ENCODE data around the gene GSTA4.

DNA sequence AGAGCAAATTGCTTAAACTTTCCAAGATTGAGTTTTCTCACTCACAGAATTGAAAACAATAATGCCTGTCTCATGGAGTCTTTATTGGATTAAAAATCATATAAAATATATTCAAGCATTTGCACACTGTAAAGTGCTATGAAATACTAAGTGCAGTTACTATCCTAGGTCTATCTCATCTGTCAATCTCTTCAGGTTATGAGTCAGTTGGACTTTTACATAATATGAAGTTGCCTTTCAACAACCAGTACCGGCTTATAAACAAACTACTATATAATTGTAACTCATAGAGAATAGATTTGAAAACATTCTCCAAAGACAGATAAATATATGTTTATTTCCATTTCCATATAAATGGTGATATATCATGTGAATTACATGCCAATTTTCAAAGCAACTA lies 20.4 kb upstream of the GSTA4 start:
- TF ChIP-seq, protein P1, sequence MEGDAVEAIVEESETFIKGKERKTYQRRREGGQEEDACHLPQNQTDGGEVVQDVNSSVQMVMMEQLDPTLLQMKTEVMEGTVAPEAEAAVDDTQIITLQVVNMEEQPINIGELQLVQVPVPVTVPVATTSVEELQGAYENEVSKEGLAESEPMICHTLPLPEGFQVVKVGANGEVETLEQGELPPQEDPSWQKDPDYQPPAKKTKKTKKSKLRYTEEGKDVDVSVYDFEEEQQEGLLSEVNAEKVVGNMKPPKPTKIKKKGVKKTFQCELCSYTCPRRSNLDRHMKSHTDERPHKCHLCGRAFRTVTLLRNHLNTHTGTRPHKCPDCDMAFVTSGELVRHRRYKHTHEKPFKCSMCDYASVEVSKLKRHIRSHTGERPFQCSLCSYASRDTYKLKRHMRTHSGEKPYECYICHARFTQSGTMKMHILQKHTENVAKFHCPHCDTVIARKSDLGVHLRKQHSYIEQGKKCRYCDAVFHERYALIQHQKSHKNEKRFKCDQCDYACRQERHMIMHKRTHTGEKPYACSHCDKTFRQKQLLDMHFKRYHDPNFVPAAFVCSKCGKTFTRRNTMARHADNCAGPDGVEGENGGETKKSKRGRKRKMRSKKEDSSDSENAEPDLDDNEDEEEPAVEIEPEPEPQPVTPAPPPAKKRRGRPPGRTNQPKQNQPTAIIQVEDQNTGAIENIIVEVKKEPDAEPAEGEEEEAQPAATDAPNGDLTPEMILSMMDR (conservative IDR thresholded peaks at IDR 0.05; ENCODE audit: low read depth, low read length), result no peak
- no peak for TF ChIP-seq EZH2 (IDR thresholded peaks at IDR 0.05; ENCODE audit: borderline replicate concordance, low read depth, low read length, poor library complexity, severe bottlenecking)
